GM12878 (cell line): ENCODE results near the gene ANKRD6. TPM values are rescaled to one million over a fixed set of nuclear protein-coding genes. Genes with fewer than 3 reads are reported as not detected.

Experiments used
- ATAC-seq: fragments of 200-7000 bp; cut with Tn5 transposase; 3 replicates; pipeline ENCODE4 v1.9.1; 2020; ENCODE audit warnings: mild to moderate bottlenecking, moderate library complexity
- BruUV-seq: library from RNA; stranded (reverse); fragments of 400-500 nt; replicated peaks from 2 replicates; lab custom pipeline; 2021; lab: Mats Ljungman, UMichigan
- CTCF ChIA-PET: fragments of 300-600 bp; sonication (Branson Sonifier 250); formaldehyde crosslinking; extraction: SDS; loops from one replicate; lab custom pipeline; 2021; ENCODE audit warnings: inconsistent platforms; lab: Yijun Ruan, JAX
- POLR2A ChIA-PET: fragments of 350-600 bp; formaldehyde crosslinking; extraction: SDS; loops from one replicate; lab custom pipeline; 2021; ENCODE audit warnings: inconsistent platforms; lab: Charles Lee
- RAD21 ChIA-PET: fragments of 300-600 bp; sonication (Branson Sonifier 250); formaldehyde crosslinking; loops from one replicate; lab custom pipeline; 2023; ENCODE audit warnings: antibody characterized with exemption; ENCODE audit not compliant: unreplicated experiment; lab: Charles Lee
- SMC1A ChIA-PET: fragments of 300-600 bp; sonication (Branson Sonifier 250); formaldehyde crosslinking; loops from one replicate; lab custom pipeline; 2023; ENCODE audit not compliant: unreplicated experiment, uncharacterized antibody; lab: Charles Lee
- DNase-seq: peaks from one replicate; pipeline ENCODE4 v3.0.0-alpha.2; 2011; ENCODE audit warnings: low read depth, low spot score
- FAIRE-seq: peaks from 3 replicates; lab custom pipeline; 2011; peaks lifted over from hg19 to GRCh38; lab: Jason Lieb, UNC
- H2AFZ ChIP-seq: 2 replicates; pipeline ENCODE4 v1.6.0; 2011; ENCODE audit warnings: low read depth, low read length, control low read depth; ENCODE audit not compliant: control insufficient read depth
- H3K27ac ChIP-seq: 2 replicates; pipeline ENCODE4 v1.5.1; 2011; ENCODE audit warnings: control low read depth; ENCODE audit not compliant: control insufficient read depth, insufficient read depth
- H3K27me3 ChIP-seq, 2 experiments: replicated peaks in 1 of 2; 2 replicates each; pipeline versions ENCODE4 v1.6.0 to v1.6.1; 2011; ENCODE audit warnings: low read length in 1 of 2; ENCODE audit not compliant: control insufficient read depth in 2 of 2, insufficient read depth in 2 of 2
- H3K36me3 ChIP-seq, 2 experiments: 2 replicates each; pipeline ENCODE4 v1.5.1; 2011; ENCODE audit warnings: low read length in 1 of 2; ENCODE audit not compliant: control insufficient read depth in 2 of 2, insufficient read depth in 2 of 2
- H3K4me1 ChIP-seq: 2 replicates; pipeline ENCODE4 v1.6.1; 2011; ENCODE audit warnings: mild to moderate bottlenecking, low read length, moderate library complexity, mixed read lengths; ENCODE audit not compliant: control insufficient read depth, insufficient read depth
- H3K4me2 ChIP-seq: 2 replicates; pipeline ENCODE4 v1.6.0; 2011; ENCODE audit warnings: control low read depth; ENCODE audit not compliant: control insufficient read depth, insufficient read depth
- H3K4me3 ChIP-seq: fragments of 200-600 bp; sonication (generic); 2 replicates; pipeline ENCODE4 v1.5.1; 2016
- H3K79me2 ChIP-seq: 2 replicates; pipeline ENCODE4 v1.6.0; 2011; ENCODE audit warnings: low read length; ENCODE audit not compliant: control insufficient read depth, insufficient read depth
- H3K9ac ChIP-seq: 2 replicates; pipeline ENCODE4 v1.8.0; 2011; ENCODE audit warnings: low read length, control low read depth, mixed read lengths; ENCODE audit not compliant: control insufficient read depth, insufficient read depth
- H3K9me3 ChIP-seq: replicated peaks from 3 replicates; pipeline ENCODE4 v1.5.1; 2011; ENCODE audit warnings: mild to moderate bottlenecking, low read length; ENCODE audit not compliant: control insufficient read depth, insufficient read depth
- H4K20me1 ChIP-seq: 2 replicates; pipeline ENCODE4 v1.6.0; 2011; ENCODE audit not compliant: control insufficient read depth, insufficient read depth
- CEBPB ChIP-seq, 2 experiments: fragments of 150-350 bp in 1 of 2; IDR thresholded peaks; 2 replicates each; pipeline ENCODE4 v1.6.1; 2012 to 2014; ENCODE audit warnings: low read depth in 2 of 2, low read length in 2 of 2, borderline replicate concordance in 1 of 2, inconsistent platforms in 1 of 2
- CHD1 ChIP-seq: IDR thresholded peaks from 2 replicates; pipeline ENCODE4 v1.6.1; 2012; ENCODE audit warnings: low read depth, low read length, improper control_type of control experiment
- DPF2 ChIP-seq: fragments of 450-650 bp; IDR thresholded peaks from 2 replicates; pipeline ENCODE4 v1.6.1; 2017; ENCODE audit warnings: mild to moderate bottlenecking
- ESRRA ChIP-seq: IDR thresholded peaks from 2 replicates; pipeline ENCODE4 v1.6.1; 2012; ENCODE audit warnings: mild to moderate bottlenecking, low read length, improper control_type of control experiment
- FOS ChIP-seq: IDR thresholded peaks from 3 replicates; pipeline ENCODE4 v1.6.1; 2011; ENCODE audit warnings: borderline replicate concordance; ENCODE audit not compliant: insufficient read length; ENCODE audit errors: extremely low read depth
- IKZF1 ChIP-seq: fragments of 450-650 bp; conservative IDR thresholded peaks from 2 replicates; pipeline ENCODE4 v1.6.1; 2017; ENCODE audit warnings: antibody characterized with exemption, mild to moderate bottlenecking
- MTA2 ChIP-seq: fragments of 450-650 bp; IDR thresholded peaks from 2 replicates; pipeline ENCODE4 v1.6.1; 2016; ENCODE audit warnings: low read depth, mild to moderate bottlenecking, moderate library complexity
- MYB ChIP-seq: fragments of 150-350 bp; IDR thresholded peaks from 2 replicates; pipeline ENCODE4 v1.6.1; 2014; ENCODE audit warnings: mild to moderate bottlenecking, low read depth, low read length, borderline replicate concordance
- NFXL1 ChIP-seq: fragments of 450-650 bp; IDR thresholded peaks from 2 replicates; pipeline ENCODE4 v1.6.1; 2017; ENCODE audit warnings: antibody characterized with exemption, mild to moderate bottlenecking, borderline replicate concordance
- PAX8 ChIP-seq: fragments of 450-650 bp; IDR thresholded peaks from 2 replicates; pipeline ENCODE4 v1.6.1; 2017; ENCODE audit warnings: mild to moderate bottlenecking, moderate library complexity
- RB1 ChIP-seq: fragments of 450-650 bp; formaldehyde crosslinking; IDR thresholded peaks from 2 replicates; pipeline ENCODE4 v1.6.1; 2017; ENCODE audit warnings: mild to moderate bottlenecking, borderline replicate concordance
- YY1 ChIP-seq: IDR thresholded peaks from 2 replicates; pipeline ENCODE4 v1.6.1; 2011; ENCODE audit warnings: low read depth, mild to moderate bottlenecking, low read length
- ZNF622 ChIP-seq: fragments of 450-650 bp; IDR thresholded peaks from 2 replicates; pipeline ENCODE4 v1.6.1; 2017; ENCODE audit warnings: mild to moderate bottlenecking, inconsistent platforms
- whole genome bisulfite sequencing: methylation state at CpG from one replicate; pipeline ENCODE4 v1.1.6; 2016; ENCODE audit warnings: low lambda C conversion rate; ENCODE audit not compliant: insufficient replicate concordance, insufficient coverage; ENCODE audit errors: missing lambda C conversion rate; 5-methylcytosine and 5-hydroxymethylcytosine counted together
- in situ Hi-C: fragments of 300-500 bp; cut with MboI; formaldehyde crosslinking; loops from 9 replicates; pipeline ENCODE4 v1.14.3; 2018; ENCODE audit warnings: mixed read lengths
- intact Hi-C: fragments of 100-400 bp; cut with micrococcal nuclease; formaldehyde crosslinking; loops from one replicate; pipeline ENCODE4 v1.14.2; 2022; ENCODE audit not compliant: unreplicated experiment
- polyA plus RNA-seq, 11 experiments: library from polyadenylated mRNA; depleted of rRNA in 4 of 11; unstranded in 6 of 11; stranded (reverse) in 5 of 11; fragments of >200 nt; fragmentation: Nextera tagmentation in 4 of 11; fragmentation: Illumina TruSeq in 1 of 11; extraction: Ambion mirVana in 4 of 11; extraction: Trizol in 1 of 11; gene quantifications; 1 replicate in 1 of 11; 2 replicates in 10 of 11; pipeline versions ENCODE4 v1.2.1 to v1.2.3, GENCODE V29; 2011 to 2016; ENCODE audit warnings: inconsistent platforms in 2 of 11, missing spikeins in 2 of 11, low read depth in 1 of 11
- total RNA-seq, 4 experiments: library from RNA; depleted of rRNA in 3 of 4; stranded (reverse); fragments of >200 nt in 3 of 4; fragmentation: Illumina TruSeq in 1 of 4; extraction: Trizol in 1 of 4; gene quantifications; 2 replicates each; pipeline versions ENCODE4 v1.2.1 to v1.2.3, GENCODE V29; 2013 to 2021
- TF ChIP-seq, protein P1 (sequence below): fragments of 450-650 bp; IDR thresholded peaks from 2 replicates; pipeline ENCODE4 v1.6.1; 2016; ENCODE audit warnings: mild to moderate bottlenecking, moderate library complexity, borderline replicate concordance
- TF ChIP-seq, protein P2 (sequence below): fragments of 450-650 bp; formaldehyde crosslinking; IDR thresholded peaks from 2 replicates; pipeline ENCODE4 v1.4.0; 2020; ENCODE audit warnings: mild to moderate bottlenecking, moderate library complexity
- TF ChIP-seq, protein P3 (sequence below): fragments of 450-650 bp; IDR thresholded peaks from 2 replicates; pipeline ENCODE4 v1.6.1; 2017; ENCODE audit warnings: mild to moderate bottlenecking, low read depth, inconsistent platforms; ENCODE audit not compliant: poor library complexity, severe bottlenecking

Gene ANKRD6
- total and polyA plus RNA-seq, 10 of the 15 experiments (the other 5 are each of a cell fraction or from before 2014, with no cell fraction given) = 0.03 to 0.90 (median 0.38) TPM

DNA sequence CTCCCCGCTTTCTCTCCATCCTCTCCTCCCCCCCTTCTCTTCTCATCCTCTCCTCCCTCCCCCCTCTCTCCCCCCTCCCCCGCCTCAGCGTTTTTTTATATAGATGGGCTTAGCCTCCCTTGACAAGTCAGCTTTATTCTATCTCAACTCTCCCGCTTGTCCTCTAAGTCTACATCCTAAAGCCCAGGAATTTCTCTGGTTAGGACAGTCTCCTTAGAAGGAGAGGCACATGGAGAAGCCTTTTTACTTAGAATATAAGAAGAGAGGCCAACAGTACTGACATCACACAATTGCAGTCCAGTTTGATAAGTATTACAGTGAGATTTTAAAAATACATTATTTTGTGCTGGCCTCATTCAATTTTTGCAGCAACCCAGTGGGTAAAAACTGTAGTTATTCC is 122.1 kb downstream of the ANKRD6 start:
- H4K20me1 ChIP-seq = no peaks in the 10 kb centered on the region; the same call in 1 of the 2 replicates
- no peak overlapping the region for H3K4me3 ChIP-seq
- ATAC-seq = no peak
- DNase-seq = no peak
- no peak overlapping the region for H3K4me2 ChIP-seq
- POLR2A ChIA-PET = no interaction called here
- H3K9me3 ChIP-seq = no peaks in the 10 kb centered on the region
- FAIRE-seq = no peak
- no peaks in the 10 kb centered on the region for H3K36me3 ChIP-seq
- no TSS peak for BruUV-seq
- intact Hi-C loops = no loop called here
- RAD21 ChIA-PET = no interaction called here
- SMC1A ChIA-PET = no interaction called here
- H3K79me2 ChIP-seq = no peaks in the 10 kb centered on the region
- CTCF ChIA-PET = no interaction called here
- H3K9ac ChIP-seq = no peak overlapping the region
- peaks cover 0 to 2% of the 10 kb centered on the region in 2 experiments; a peak in 2 of 4 replicates for H3K27me3 ChIP-seq
- H3K27ac ChIP-seq = no peak overlapping the region
- WGBS = 33% methylated on average over 1 of the region's 4 CpGs
- no peak overlapping the region for H2AFZ ChIP-seq
- no peaks in the 10 kb centered on the region for H3K4me1 ChIP-seq
- in situ Hi-C loops = no loop called here
- TF ChIP-seq CHD1 (no peak), ESRRA (no peak), FOS (no peak), CEBPB (IDR thresholded peaks at IDR 0.05; ENCODE audit: borderline replicate concordance in 1 of 2, low read depth in 2 of 2, low read length in 2 of 2) (no peak), MTA2 (no peak), NFXL1 (no peak), DPF2 (no peak), IKZF1 (no peak), PAX8 (no peak), RB1 (no peak), MYB (no peak), YY1 (no peak), ZNF622 (no peak)
- TF ChIP-seq, protein P1, sequence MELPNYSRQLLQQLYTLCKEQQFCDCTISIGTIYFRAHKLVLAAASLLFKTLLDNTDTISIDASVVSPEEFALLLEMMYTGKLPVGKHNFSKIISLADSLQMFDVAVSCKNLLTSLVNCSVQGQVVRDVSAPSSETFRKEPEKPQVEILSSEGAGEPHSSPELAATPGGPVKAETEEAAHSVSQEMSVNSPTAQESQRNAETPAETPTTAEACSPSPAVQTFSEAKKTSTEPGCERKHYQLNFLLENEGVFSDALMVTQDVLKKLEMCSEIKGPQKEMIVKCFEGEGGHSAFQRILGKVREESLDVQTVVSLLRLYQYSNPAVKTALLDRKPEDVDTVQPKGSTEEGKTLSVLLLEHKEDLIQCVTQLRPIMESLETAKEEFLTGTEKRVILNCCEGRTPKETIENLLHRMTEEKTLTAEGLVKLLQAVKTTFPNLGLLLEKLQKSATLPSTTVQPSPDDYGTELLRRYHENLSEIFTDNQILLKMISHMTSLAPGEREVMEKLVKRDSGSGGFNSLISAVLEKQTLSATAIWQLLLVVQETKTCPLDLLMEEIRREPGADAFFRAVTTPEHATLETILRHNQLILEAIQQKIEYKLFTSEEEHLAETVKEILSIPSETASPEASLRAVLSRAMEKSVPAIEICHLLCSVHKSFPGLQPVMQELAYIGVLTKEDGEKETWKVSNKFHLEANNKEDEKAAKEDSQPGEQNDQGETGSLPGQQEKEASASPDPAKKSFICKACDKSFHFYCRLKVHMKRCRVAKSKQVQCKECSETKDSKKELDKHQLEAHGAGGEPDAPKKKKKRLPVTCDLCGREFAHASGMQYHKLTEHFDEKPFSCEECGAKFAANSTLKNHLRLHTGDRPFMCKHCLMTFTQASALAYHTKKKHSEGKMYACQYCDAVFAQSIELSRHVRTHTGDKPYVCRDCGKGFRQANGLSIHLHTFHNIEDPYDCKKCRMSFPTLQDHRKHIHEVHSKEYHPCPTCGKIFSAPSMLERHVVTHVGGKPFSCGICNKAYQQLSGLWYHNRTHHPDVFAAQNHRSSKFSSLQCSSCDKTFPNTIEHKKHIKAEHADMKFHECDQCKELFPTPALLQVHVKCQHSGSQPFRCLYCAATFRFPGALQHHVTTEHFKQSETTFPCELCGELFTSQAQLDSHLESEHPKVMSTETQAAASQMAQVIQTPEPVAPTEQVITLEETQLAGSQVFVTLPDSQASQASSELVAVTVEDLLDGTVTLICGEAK = no peak
- TF ChIP-seq, protein P2, sequence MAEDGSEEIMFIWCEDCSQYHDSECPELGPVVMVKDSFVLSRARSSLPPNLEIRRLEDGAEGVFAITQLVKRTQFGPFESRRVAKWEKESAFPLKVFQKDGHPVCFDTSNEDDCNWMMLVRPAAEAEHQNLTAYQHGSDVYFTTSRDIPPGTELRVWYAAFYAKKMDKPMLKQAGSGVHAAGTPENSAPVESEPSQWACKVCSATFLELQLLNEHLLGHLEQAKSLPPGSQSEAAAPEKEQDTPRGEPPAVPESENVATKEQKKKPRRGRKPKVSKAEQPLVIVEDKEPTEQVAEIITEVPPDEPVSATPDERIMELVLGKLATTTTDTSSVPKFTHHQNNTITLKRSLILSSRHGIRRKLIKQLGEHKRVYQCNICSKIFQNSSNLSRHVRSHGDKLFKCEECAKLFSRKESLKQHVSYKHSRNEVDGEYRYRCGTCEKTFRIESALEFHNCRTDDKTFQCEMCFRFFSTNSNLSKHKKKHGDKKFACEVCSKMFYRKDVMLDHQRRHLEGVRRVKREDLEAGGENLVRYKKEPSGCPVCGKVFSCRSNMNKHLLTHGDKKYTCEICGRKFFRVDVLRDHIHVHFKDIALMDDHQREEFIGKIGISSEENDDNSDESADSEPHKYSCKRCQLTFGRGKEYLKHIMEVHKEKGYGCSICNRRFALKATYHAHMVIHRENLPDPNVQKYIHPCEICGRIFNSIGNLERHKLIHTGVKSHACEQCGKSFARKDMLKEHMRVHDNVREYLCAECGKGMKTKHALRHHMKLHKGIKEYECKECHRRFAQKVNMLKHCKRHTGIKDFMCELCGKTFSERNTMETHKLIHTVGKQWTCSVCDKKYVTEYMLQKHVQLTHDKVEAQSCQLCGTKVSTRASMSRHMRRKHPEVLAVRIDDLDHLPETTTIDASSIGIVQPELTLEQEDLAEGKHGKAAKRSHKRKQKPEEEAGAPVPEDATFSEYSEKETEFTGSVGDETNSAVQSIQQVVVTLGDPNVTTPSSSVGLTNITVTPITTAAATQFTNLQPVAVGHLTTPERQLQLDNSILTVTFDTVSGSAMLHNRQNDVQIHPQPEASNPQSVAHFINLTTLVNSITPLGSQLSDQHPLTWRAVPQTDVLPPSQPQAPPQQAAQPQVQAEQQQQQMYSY (CRISPR knock-in tag) = no peak
- TF ChIP-seq, protein P3, sequence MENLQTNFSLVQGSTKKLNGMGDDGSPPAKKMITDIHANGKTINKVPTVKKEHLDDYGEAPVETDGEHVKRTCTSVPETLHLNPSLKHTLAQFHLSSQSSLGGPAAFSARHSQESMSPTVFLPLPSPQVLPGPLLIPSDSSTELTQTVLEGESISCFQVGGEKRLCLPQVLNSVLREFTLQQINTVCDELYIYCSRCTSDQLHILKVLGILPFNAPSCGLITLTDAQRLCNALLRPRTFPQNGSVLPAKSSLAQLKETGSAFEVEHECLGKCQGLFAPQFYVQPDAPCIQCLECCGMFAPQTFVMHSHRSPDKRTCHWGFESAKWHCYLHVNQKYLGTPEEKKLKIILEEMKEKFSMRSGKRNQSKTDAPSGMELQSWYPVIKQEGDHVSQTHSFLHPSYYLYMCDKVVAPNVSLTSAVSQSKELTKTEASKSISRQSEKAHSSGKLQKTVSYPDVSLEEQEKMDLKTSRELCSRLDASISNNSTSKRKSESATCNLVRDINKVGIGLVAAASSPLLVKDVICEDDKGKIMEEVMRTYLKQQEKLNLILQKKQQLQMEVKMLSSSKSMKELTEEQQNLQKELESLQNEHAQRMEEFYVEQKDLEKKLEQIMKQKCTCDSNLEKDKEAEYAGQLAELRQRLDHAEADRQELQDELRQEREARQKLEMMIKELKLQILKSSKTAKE = no peak
